K562 (cell line): ENCODE results near the gene ODR4. TPM values are rescaled to one million over a fixed set of nuclear protein-coding genes. Genes with fewer than 3 reads are reported as not detected.
A peak's percentile ranks its signal among the peaks of the same experiment; 100 is the strongest.

Experiments used
- ATAC-seq: fragments of 200-7000 bp; cut with Tn5 transposase; 3 replicates; pipeline ENCODE4 v1.9.1; 2020; ENCODE audit warnings: moderate library complexity
- BruUV-seq: library from RNA; stranded (reverse); fragments of 400-500 nt; replicated peaks from 2 replicates; lab custom pipeline; 2021; lab: Mats Ljungman, UMichigan
- CTCF ChIA-PET: fragments of 300-600 bp; formaldehyde crosslinking; extraction: SDS; loops from one replicate; lab custom pipeline; 2021; ENCODE audit warnings: low intra/inter-chr PET ratio; lab: Yijun Ruan, JAX
- POLR2A ChIA-PET: fragments of 300-600, 350-650 bp; sonication (Branson Sonifier 250); formaldehyde crosslinking; extraction: SDS; loops from one replicate; lab custom pipeline; 2021; ENCODE audit warnings: antibody characterized with exemption, inconsistent platforms; lab: Yijun Ruan, JAX
- DNase-seq, 4 experiments: peaks; one replicate each; pipeline versions ENCODE4 v3.0.0 to v3.0.0-alpha.2; 2011 to 2018; ENCODE audit warnings: low spot score in 3 of 4, mixed read lengths in 3 of 4; ENCODE audit errors: extremely low read depth in 1 of 4
- FAIRE-seq: peaks from 2 replicates; lab custom pipeline; 2011; peaks lifted over from hg19 to GRCh38; lab: Jason Lieb, UNC
- H2AFZ ChIP-seq: 2 replicates; pipeline ENCODE4 v1.6.0; 2011; ENCODE audit warnings: low read depth, low read length, control low read depth, inconsistent platforms
- H3K27ac ChIP-seq: fragments of 200-600 bp; 3 replicates; pipeline ENCODE4 v1.8.0; 2011; ENCODE audit warnings: low read depth, mild to moderate bottlenecking, control low read depth, inconsistent platforms, low read length, moderate library complexity, mixed read lengths; ENCODE audit errors: extremely low read depth
- H3K27me3 ChIP-seq, 2 experiments: fragments of 300-600 bp in 1 of 2; 2 replicates in 1 of 2; 3 replicates in 1 of 2; pipeline versions ENCODE4 v1.6.0 to v1.8.0; 2011; ENCODE audit warnings: inconsistent platforms in 2 of 2, low read length in 2 of 2, mild to moderate bottlenecking in 1 of 2, mixed read lengths in 1 of 2, moderate library complexity in 1 of 2; ENCODE audit not compliant: control insufficient read depth in 2 of 2, insufficient read depth in 2 of 2
- H3K36me3 ChIP-seq: fragments of 300-600 bp; 3 replicates; pipeline ENCODE4 v1.8.0; 2011; ENCODE audit warnings: mild to moderate bottlenecking, low read length, inconsistent platforms; ENCODE audit not compliant: control insufficient read depth, insufficient read depth
- H3K4me1 ChIP-seq, 2 experiments: fragments of 200-600 bp in 1 of 2; replicated peaks in 1 of 2; 2 replicates in 1 of 2; 3 replicates in 1 of 2; pipeline versions ENCODE4 v1.5.1 to v1.8.0; 2011; ENCODE audit warnings: inconsistent platforms in 2 of 2, low read length in 2 of 2, mild to moderate bottlenecking in 1 of 2, mixed read lengths in 1 of 2, moderate library complexity in 1 of 2; ENCODE audit not compliant: control insufficient read depth in 2 of 2, insufficient read depth in 2 of 2
- H3K4me2 ChIP-seq: 2 replicates; pipeline ENCODE4 v1.6.1; 2011; ENCODE audit warnings: low read length, control low read depth, inconsistent platforms, mixed read lengths; ENCODE audit not compliant: insufficient read depth
- H3K4me3 ChIP-seq: fragments of 200-600 bp; sonication (generic), shearing (Covaris generic); 2 replicates; pipeline ENCODE4 v1.5.1; 2016; ENCODE audit warnings: control low read depth, inconsistent platforms
- H3K79me2 ChIP-seq: fragments of 200-600 bp; 3 replicates; pipeline ENCODE4 v1.8.0; 2011; ENCODE audit warnings: low read length, inconsistent platforms; ENCODE audit not compliant: control insufficient read depth, insufficient read depth
- H3K9ac ChIP-seq, 2 experiments: 2 replicates each; pipeline versions ENCODE4 v1.6.0 to v1.6.1; 2011; ENCODE audit warnings: low read depth in 2 of 2, low read length in 2 of 2, control low read depth in 1 of 2, inconsistent platforms in 1 of 2, mild to moderate bottlenecking in 1 of 2, mixed read lengths in 1 of 2; ENCODE audit not compliant: insufficient read depth in 1 of 2
- H3K9me1 ChIP-seq: one replicate; pipeline ENCODE4 v1.6.0; 2011; ENCODE audit warnings: inconsistent platforms, mild to moderate bottlenecking, low read length, moderate library complexity; ENCODE audit not compliant: control insufficient read depth, insufficient read depth
- H3K9me3 ChIP-seq: replicated peaks from 2 replicates; pipeline ENCODE4 v1.5.1; 2011; ENCODE audit warnings: low read depth, low read length, inconsistent platforms; ENCODE audit not compliant: control insufficient read depth, insufficient read depth
- H4K20me1 ChIP-seq: replicated peaks from 2 replicates; pipeline ENCODE4 v1.6.1; 2011; ENCODE audit warnings: low read length, inconsistent platforms, mixed read lengths; ENCODE audit not compliant: control insufficient read depth, insufficient read depth
- EHMT2 ChIP-seq: fragments of 450-650 bp; IDR thresholded peaks from 2 replicates; pipeline ENCODE4 v1.6.1; 2018; ENCODE audit warnings: antibody characterized with exemption
- ELF2 ChIP-seq: fragments of 250-450 bp; sonication (Bioruptor Pico); IDR thresholded peaks from 2 replicates; pipeline ENCODE4 v1.5.0; 2021; ENCODE audit warnings: mild to moderate bottlenecking
- GTF2E2 ChIP-seq: fragments of 200-800 bp; sonication (Bioruptor generic); IDR thresholded peaks from 2 replicates; pipeline ENCODE4 v1.6.1; 2016; ENCODE audit warnings: missing genetic modification characterization, missing compliant biosample characterization
- KDM1A ChIP-seq, 2 experiments: fragments of 450-650 bp; IDR thresholded peaks; 2 replicates each; pipeline ENCODE4 v1.6.1; 2016; ENCODE audit warnings: mild to moderate bottlenecking in 2 of 2
- MIER1 ChIP-seq: fragments of 450-650 bp; IDR thresholded peaks from 2 replicates; pipeline ENCODE4 v1.6.1; 2016; ENCODE audit warnings: antibody characterized with exemption, mild to moderate bottlenecking, low read depth
- MTF1 ChIP-seq: fragments of 250-450 bp; sonication (Bioruptor Pico); IDR thresholded peaks from 2 replicates; pipeline ENCODE4 v1.9.0; 2021; ENCODE audit warnings: moderate library complexity, mild to moderate bottlenecking, inconsistent platforms, borderline replicate concordance
- NFRKB ChIP-seq: fragments of 450-650 bp; IDR thresholded peaks from 2 replicates; pipeline ENCODE4 v1.6.1; 2016; ENCODE audit warnings: low read depth
- PCBP2 ChIP-seq: fragments of 200-400 bp; formaldehyde crosslinking; IDR thresholded peaks from 2 replicates; pipeline ENCODE4 v1.6.1; 2018; ENCODE audit warnings: low read length, low read depth, mild to moderate bottlenecking, moderate library complexity; ENCODE audit not compliant: poor library complexity, severe bottlenecking
- POLR2B ChIP-seq: fragments of 450-650 bp; IDR thresholded peaks from 2 replicates; pipeline ENCODE4 v1.6.1; 2018; ENCODE audit warnings: low read depth; ENCODE audit not compliant: partially characterized antibody
- POLR3A ChIP-seq: IDR thresholded peaks from 2 replicates; pipeline ENCODE4 v1.6.1; 2011; ENCODE audit warnings: borderline replicate concordance, mild to moderate bottlenecking, moderate library complexity; ENCODE audit not compliant: insufficient read length, insufficient read depth; ENCODE audit errors: extremely low read depth
- RFX1 ChIP-seq: fragments of 450-650 bp; IDR thresholded peaks from 2 replicates; pipeline ENCODE4 v1.6.1; 2016; ENCODE audit warnings: mild to moderate bottlenecking, moderate library complexity
- SOX6 ChIP-seq: fragments of 450-650 bp; IDR thresholded peaks from 2 replicates; pipeline ENCODE4 v1.6.1; 2014; ENCODE audit warnings: mild to moderate bottlenecking
- ZBED1 ChIP-seq: IDR thresholded peaks from 2 replicates; pipeline ENCODE4 v1.6.1; 2014
- ZNF668 ChIP-seq: fragments of 250-450 bp; sonication (Bioruptor Pico); IDR thresholded peaks from 2 replicates; pipeline ENCODE4 v1.8.0; 2022; ENCODE audit warnings: mild to moderate bottlenecking, inconsistent platforms
- ZNF778 ChIP-seq: fragments of 450-650 bp; formaldehyde crosslinking; IDR thresholded peaks from 2 replicates; pipeline ENCODE4 v1.4.0; 2020; ENCODE audit warnings: mild to moderate bottlenecking, moderate library complexity
- WGBS: fragments of 100-300 bp; shearing (Covaris generic); methylation state at CpG from one replicate; pipeline ENCODE4 v1.1.6; 2016; ENCODE audit warnings: low coverage, mixed read lengths; ENCODE audit not compliant: insufficient coverage; ENCODE audit errors: missing lambda C conversion rate; 5-methylcytosine and 5-hydroxymethylcytosine counted together
- in situ Hi-C: fragments of 300-500 bp; cut with MboI; formaldehyde crosslinking; loops from 4 replicates; pipeline ENCODE4 v1.15.0; 2018; ENCODE audit warnings: inconsistent platforms, mixed read lengths
- intact Hi-C: fragments of 100-400 bp; cut with micrococcal nuclease; formaldehyde crosslinking; loops from 2 replicates; pipeline ENCODE4 v1.14.2; 2022
- polyA plus RNA-seq, 8 experiments: library from polyadenylated mRNA; depleted of rRNA in 4 of 8; stranded (reverse) in 5 of 8; unstranded in 3 of 8; fragments of >200 nt; fragmentation: Nextera tagmentation in 2 of 8; fragmentation: Illumina TruSeq in 1 of 8; extraction: Ambion mirVana in 2 of 8; extraction: Trizol in 1 of 8; gene quantifications; 2 replicates each; pipeline versions ENCODE4 v1.2.1 to v1.2.3, GENCODE V29; 2011 to 2014; ENCODE audit warnings: inconsistent platforms in 1 of 8, missing spikeins in 1 of 8
- total RNA-seq, 7 experiments: library from RNA; depleted of rRNA in 6 of 7; stranded (reverse); fragments of >200 nt in 6 of 7; fragmentation: Illumina TruSeq in 2 of 7; extraction: Trizol in 2 of 7; gene quantifications; 2 replicates each; pipeline versions ENCODE4 v1.2.1 to v1.2.3, GENCODE V29; 2011 to 2021; ENCODE audit warnings: low replicate concordance in 1 of 7
- TF ChIP-seq, protein P1 (sequence below): sonication (generic); formaldehyde crosslinking; IDR thresholded peaks from 2 replicates; pipeline ENCODE4 v1.8.0; 2022; ENCODE audit warnings: mild to moderate bottlenecking, missing genetic modification reagents

ODR4 gene
- total and polyA plus RNA-seq, 9 of the 15 experiments (the other 6 are each of a cell fraction or from before 2014, with no cell fraction given): 23.1 to 63.9 (median 44.1) TPM

DNA sequence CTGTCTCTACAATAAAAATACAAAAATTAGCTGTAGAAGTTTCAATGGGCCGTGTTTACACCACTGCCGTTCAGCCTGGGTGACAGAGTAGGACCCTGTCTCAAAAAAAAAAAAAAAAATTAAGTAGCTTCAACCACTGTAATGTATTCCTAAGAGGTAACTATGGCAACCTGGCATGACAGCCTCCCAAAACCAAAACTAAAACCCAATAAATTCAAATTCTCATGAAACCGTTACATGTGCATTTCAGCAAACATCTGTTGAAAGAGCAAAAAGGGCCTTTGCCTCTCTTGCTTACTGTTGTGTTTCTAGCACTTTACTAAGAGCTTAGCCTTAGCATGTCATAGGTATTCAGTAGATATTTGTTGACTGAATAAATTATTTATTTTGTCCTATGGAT, 33.5 kb downstream of the ODR4 start:
- POLR2A ChIA-PET: interaction anchor here (0.7 to 1.4 kb wide), 3 partner anchors 12 to 23 kb away, joined by 3 to 5 read pairs (median 3); no protein-coding TSS in a partner anchor
- H3K4me3 ChIP-seq: no peak overlapping the region
- H3K27me3 ChIP-seq: no peaks in the 10 kb centered on the region
- H3K4me2 ChIP-seq: no peak overlapping the region
- H3K4me1 ChIP-seq: no peaks in the 10 kb centered on the region; a peak in 1 of 5 replicates
- H3K9me1 ChIP-seq: no peaks in the 10 kb centered on the region
- no peaks in the 10 kb centered on the region for H4K20me1 ChIP-seq
- H2AFZ ChIP-seq: no peak overlapping the region
- no peak for FAIRE-seq
- no peak for DNase-seq
- CTCF ChIA-PET: no interaction called here
- peaks cover 89% of the 10 kb centered on the region; the same call in 2 of the 3 replicates for H3K36me3 ChIP-seq
- H3K9me3 ChIP-seq: no peaks in the 10 kb centered on the region
- no peak overlapping the region for H3K9ac ChIP-seq
- intact Hi-C loops (no loop called here), in situ Hi-C loops (no loop called here)
- WGBS: 100% methylated on average over 3 of the region's 3 CpGs
- H3K27ac ChIP-seq: no peak overlapping the region
- no TSS peak for BruUV-seq
- H3K79me2 ChIP-seq: no peaks in the 10 kb centered on the region
- no peak for TF ChIP-seq KDM1A (IDR thresholded peaks at IDR 0.05)
- peak; percentile 77 for TF ChIP-seq RFX1
- no peak for TF ChIP-seq ZBED1
- no peak for ATAC-seq

DNA sequence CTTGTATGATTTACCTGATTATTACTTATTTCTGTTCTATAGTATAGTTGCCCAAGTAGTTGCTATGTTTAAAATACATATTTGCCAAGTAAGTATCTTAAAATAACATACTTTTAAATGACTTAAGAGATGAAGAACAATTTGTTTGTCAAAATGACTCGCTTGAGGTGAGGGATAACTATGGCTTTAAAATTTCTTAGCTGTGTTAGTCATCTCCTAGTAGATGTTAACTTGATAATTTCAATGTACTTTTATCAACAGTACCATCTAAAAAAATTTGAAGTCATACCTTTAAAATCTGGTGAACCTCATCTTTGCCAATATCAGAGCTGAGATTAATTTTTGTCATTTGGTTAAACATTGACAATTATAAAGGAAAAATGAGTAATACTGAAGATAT, 37.7 kb downstream of the ODR4 start:
- CTCF ChIA-PET: no interaction called here
- Histone ChIP-seq H3K36me3 (peaks cover 67% of the 10 kb centered on the region; the same call in 2 of the 3 replicates), H3K4me2 (no peak overlapping the region), H3K27ac (no peak overlapping the region), H2AFZ (no peak overlapping the region), H3K4me1 (no peaks in the 10 kb centered on the region), H3K4me3 (no peak overlapping the region), H3K27me3 (no peaks in the 10 kb centered on the region), H4K20me1 (no peaks in the 10 kb centered on the region), H3K9me3 (no peaks in the 10 kb centered on the region), H3K9me1 (no peaks in the 10 kb centered on the region), H3K9ac (no peak overlapping the region), H3K79me2 (no peaks in the 10 kb centered on the region)
- POLR2A ChIA-PET: no interaction called here
- FAIRE-seq (no peak), ATAC-seq (no peak), DNase-seq (no peak)
- intact Hi-C loops: no loop called here
- in situ Hi-C loops: loop anchor here (10.0 kb wide), 1 partner anchor 181 kb away; no protein-coding TSS in a partner anchor
- WGBS: 96% methylated on average over 1 of the region's 1 CpG
- BruUV-seq: no TSS peak
- TF ChIP-seq NFRKB (no peak), SOX6 (no peak), MIER1 (no peak), GTF2E2 (no peak), POLR2B (no peak), EHMT2 (no peak), PCBP2 (no peak), ZNF778 (CRISPR knock-in tag) (no peak), ELF2 (CRISPR knock-in tag) (no peak), MTF1 (CRISPR knock-in tag) (no peak), KDM1A (IDR thresholded peaks at IDR 0.05) (no peak), POLR3A (no peak), ZNF668 (CRISPR knock-in tag) (no peak)
- TF ChIP-seq, protein P1, sequence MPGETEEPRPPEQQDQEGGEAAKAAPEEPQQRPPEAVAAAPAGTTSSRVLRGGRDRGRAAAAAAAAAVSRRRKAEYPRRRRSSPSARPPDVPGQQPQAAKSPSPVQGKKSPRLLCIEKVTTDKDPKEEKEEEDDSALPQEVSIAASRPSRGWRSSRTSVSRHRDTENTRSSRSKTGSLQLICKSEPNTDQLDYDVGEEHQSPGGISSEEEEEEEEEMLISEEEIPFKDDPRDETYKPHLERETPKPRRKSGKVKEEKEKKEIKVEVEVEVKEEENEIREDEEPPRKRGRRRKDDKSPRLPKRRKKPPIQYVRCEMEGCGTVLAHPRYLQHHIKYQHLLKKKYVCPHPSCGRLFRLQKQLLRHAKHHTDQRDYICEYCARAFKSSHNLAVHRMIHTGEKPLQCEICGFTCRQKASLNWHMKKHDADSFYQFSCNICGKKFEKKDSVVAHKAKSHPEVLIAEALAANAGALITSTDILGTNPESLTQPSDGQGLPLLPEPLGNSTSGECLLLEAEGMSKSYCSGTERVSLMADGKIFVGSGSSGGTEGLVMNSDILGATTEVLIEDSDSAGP: no peak
